ENCODE measurements around the gene ADCY1.

DNA sequence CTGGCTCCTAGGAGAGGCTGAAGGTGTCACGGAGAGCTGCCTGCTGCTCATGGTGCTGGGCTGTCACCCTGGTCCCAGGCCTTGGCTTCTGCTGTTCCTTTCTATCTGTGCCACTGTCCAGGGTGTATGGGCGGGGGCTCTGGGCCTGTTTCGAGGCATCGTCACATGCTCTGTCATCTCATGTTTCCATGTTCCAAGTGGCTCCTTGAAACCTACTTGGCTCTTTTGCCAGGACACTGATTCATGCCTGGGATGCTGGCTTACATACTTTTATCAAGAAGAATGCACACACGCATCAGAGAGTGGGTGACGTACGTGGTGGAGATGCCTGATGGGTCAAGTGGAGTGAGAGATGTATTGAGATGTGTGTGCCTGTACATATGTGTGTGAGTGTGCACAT is 50.9 kb downstream of the ADCY1 start:
- TF ChIP-seq POLR2AphosphoS5 (IDR thresholded peaks at IDR 0.05; ENCODE audit: borderline replicate concordance, low read depth, low read length) (no peak), EZH2 (IDR thresholded peaks at IDR 0.05) (no peak), FOXP2 (optimal IDR thresholded peaks at IDR 0.05; ENCODE audit: control extremely low read depth, extremely low read length, insufficient read depth) (no peak)
